Kidney (tissue), 14 donors: Measurements from ENCODE around the gene SIRPB1. TPM values are rescaled to one million over a fixed set of nuclear protein-coding genes. Genes with fewer than 3 reads are reported as not detected.

Source experiments
- DNase-seq, 5 donors: peaks; one replicate each; pipeline ENCODE4 v3.0.0-alpha.2; 2013 to 2020
- FAIRE-seq: peaks from 2 replicates; lab custom pipeline; 2012; peaks lifted over from hg19 to GRCh38; lab: Jason Lieb, UNC
- H3K27ac ChIP-seq, 2 donors: one replicate each; pipeline ENCODE4 v1.7.0; 2013; ENCODE audit warnings: low read depth in 2 of 2, low read length in 2 of 2, inconsistent platforms in 1 of 2
- H3K27me3 ChIP-seq: one replicate; pipeline ENCODE4 v1.7.1; 2013; ENCODE audit warnings: low read length, inconsistent platforms; ENCODE audit not compliant: control insufficient read depth, insufficient read depth
- H3K36me3 ChIP-seq, 3 donors: one replicate each; pipeline versions ENCODE4 v1.7.0 to v1.7.1; 2013; ENCODE audit warnings: low read length in 3 of 3, control low read depth in 1 of 3, inconsistent platforms in 1 of 3; ENCODE audit not compliant: insufficient read depth in 3 of 3, control insufficient read depth in 2 of 3
- H3K4me1 ChIP-seq, 3 donors: one replicate each; pipeline versions ENCODE4 v1.7.0 to v1.7.1; 2013; ENCODE audit warnings: low read length in 3 of 3, inconsistent platforms in 1 of 3, low read depth in 1 of 3; ENCODE audit not compliant: control insufficient read depth in 2 of 3, insufficient read depth in 2 of 3
- H3K4me3 ChIP-seq, 3 donors: one replicate each; pipeline versions ENCODE4 v1.7.0 to v1.8.1; 2013; ENCODE audit warnings: low read length in 3 of 3, control low read depth in 1 of 3, inconsistent platforms in 1 of 3
- H3K9ac ChIP-seq, 3 donors: one replicate each; pipeline versions ENCODE4 v1.7.0 to v1.7.1; 2013; ENCODE audit warnings: low read length in 3 of 3, control low read depth in 1 of 3, inconsistent platforms in 1 of 3
- H3K9me3 ChIP-seq, 3 donors: one replicate each; pipeline versions ENCODE4 v1.7.0 to v1.7.1; 2013; ENCODE audit warnings: low read length in 3 of 3, control low read depth in 1 of 3, inconsistent platforms in 1 of 3; ENCODE audit not compliant: control insufficient read depth in 2 of 3, insufficient read depth in 1 of 3
- intact Hi-C: fragments of 100-400 bp; cut with DNase I; formaldehyde crosslinking; loops from one replicate; pipeline ENCODE4 v1.11.1; 2022
- polyA plus RNA-seq: library from polyadenylated mRNA; stranded (reverse); fragments of 350-450 nt; fragmentation: Illumina TruSeq; extraction: RNeasy Lipid Tissue Mini Kit (QIAGEN cat#74804); gene quantifications from one replicate; pipeline ENCODE4 v1.2.3, GENCODE V29; 2014; ENCODE audit warnings: low read depth, low replicate concordance; ENCODE audit not compliant: insufficient read depth
- total RNA-seq: library from RNA; stranded (reverse); fragmentation: NEBNext Ultra II Directional; extraction: Animal tissue kit (Norgen Biotek cat#: 25700); gene quantifications from one replicate; pipeline ENCODE4 v1.2.1, GENCODE V29; 2021
- TF ChIP-seq, protein P1 (sequence below): IDR thresholded peaks from 3 replicates; pipeline ENCODE4 v1.5.1; 2012; ENCODE audit warnings: mild to moderate bottlenecking, moderate library complexity, borderline replicate concordance; ENCODE audit not compliant: insufficient read depth; ENCODE audit errors: extremely low read depth
- donor health status: control.
- donor health status: control.
- donor health status: control.
- donor health status: control.
- donor health status: control.
- donor health status: DM: yes; HTN: yes; CAD: no.
- donor health status: Normal renal cell carcinoma (clear cell type).

SIRPB1 gene
- total and polyA plus RNA-seq, 2 donors from 2014 or later, result 0.58 to 8.2 TPM

DNA sequence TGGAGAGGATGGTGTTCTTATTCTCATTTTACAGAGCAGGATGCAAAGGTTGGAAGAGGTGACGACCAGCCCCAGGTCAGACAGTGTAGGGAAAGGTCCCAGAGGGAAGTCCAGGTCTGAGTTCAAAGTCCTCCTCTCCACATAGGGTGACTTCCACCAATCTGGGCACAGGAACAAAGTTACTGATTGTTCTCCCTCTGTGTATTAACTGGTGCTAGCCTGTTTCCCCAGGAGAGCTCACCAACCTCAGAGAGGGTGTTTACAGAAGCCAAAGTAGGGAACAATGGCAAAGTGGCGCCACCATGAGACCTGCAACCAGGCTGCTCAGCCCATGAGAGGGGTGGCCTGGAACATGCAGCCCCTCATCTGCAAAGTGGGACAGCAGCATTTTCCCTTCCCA lies 16.8 kb upstream of the SIRPB1 start:
- intact Hi-C loops, result no loop called here
- no peak for DNase-seq

DNA sequence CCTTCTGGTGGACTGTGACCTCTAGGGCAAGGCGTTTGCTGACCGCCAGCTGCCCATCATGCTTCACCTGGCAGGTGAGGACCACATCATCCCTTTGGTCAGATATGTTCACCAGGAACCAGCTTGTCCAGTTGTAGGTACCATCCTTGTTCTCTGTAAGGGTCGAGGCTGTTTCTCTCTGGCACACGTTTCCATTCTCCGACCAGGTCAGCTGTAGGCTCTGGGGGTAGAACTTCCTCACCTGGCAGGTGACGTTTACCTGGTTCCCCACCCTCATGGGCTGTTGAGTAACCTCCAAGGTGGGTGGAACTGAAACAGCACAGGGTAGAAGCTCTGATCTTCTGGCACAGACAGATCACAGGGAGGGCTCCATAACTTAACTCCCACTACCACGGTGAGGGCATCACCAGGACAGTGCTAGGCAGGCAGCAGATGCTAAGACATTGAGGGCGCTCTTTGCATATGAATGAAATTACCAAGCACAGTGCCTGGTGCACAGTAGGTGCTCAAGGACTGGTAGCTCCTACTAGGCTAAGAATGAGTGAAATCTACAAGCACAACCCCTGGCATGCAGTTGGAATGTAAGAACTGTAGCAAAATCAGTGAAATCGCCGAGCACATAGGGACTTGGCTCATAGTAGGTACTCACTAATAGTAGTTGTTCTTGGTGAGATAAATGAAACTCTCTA lies 15.6 kb upstream of the SIRPB1 start:
- Histone ChIP-seq H3K36me3 (no peaks in the 10 kb centered on the region), H3K27me3 (no peaks in the 10 kb centered on the region), H3K9me3 (no peaks in the 10 kb centered on the region), H3K4me3 (no peak overlapping the region), H3K4me1 (no peaks in the 10 kb centered on the region), H3K9ac (no peak overlapping the region), H3K27ac (no peak overlapping the region)
- intact Hi-C loops, result no loop called here
- DNase-seq (no peak), FAIRE-seq (no peak)
- TF ChIP-seq, protein P1, sequence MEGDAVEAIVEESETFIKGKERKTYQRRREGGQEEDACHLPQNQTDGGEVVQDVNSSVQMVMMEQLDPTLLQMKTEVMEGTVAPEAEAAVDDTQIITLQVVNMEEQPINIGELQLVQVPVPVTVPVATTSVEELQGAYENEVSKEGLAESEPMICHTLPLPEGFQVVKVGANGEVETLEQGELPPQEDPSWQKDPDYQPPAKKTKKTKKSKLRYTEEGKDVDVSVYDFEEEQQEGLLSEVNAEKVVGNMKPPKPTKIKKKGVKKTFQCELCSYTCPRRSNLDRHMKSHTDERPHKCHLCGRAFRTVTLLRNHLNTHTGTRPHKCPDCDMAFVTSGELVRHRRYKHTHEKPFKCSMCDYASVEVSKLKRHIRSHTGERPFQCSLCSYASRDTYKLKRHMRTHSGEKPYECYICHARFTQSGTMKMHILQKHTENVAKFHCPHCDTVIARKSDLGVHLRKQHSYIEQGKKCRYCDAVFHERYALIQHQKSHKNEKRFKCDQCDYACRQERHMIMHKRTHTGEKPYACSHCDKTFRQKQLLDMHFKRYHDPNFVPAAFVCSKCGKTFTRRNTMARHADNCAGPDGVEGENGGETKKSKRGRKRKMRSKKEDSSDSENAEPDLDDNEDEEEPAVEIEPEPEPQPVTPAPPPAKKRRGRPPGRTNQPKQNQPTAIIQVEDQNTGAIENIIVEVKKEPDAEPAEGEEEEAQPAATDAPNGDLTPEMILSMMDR, result no peak

More for the DNA sequence above, 16.8 kb upstream of the SIRPB1 start:
- no peak for FAIRE-seq
- Histone ChIP-seq H3K9me3 (no peaks in the 10 kb centered on the region), H3K27ac (no peak overlapping the region), H3K9ac (no peak overlapping the region), H3K27me3 (no peaks in the 10 kb centered on the region), H3K4me3 (no peak overlapping the region), H3K36me3 (no peaks in the 10 kb centered on the region), H3K4me1 (no peaks in the 10 kb centered on the region)
- TF ChIP-seq, protein P1, result no peak

DNA sequence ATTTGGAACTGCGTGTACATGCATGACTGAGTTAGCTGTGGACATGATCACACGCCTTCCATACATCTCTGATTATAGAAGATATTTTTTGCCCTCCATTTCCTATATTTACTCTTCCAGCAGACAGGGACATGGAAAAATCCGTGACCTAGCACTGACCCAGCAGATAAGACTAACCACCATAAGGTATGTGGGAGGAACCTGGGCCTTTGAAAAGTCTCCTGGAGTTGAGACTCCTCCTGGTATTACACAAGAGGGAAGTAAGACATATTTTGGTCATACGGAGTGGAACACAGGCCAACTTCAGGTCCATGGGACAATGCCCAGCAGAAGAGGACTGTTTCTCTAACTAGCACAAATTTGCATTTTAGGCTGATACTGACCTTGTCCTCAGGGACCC lies 13.7 kb upstream of the SIRPB1 start:
- TF ChIP-seq, protein P1, result no peak
- Histone ChIP-seq H3K27me3 (no peaks in the 10 kb centered on the region), H3K9me3 (no peaks in the 10 kb centered on the region), H3K4me1 (no peaks in the 10 kb centered on the region), H3K36me3 (no peaks in the 10 kb centered on the region), H3K27ac (no peak overlapping the region), H3K9ac (no peak overlapping the region), H3K4me3 (no peak overlapping the region)
- intact Hi-C loops, result no loop called here
- DNase-seq (no peak), FAIRE-seq (no peak)
